Measurements from ENCODE around the gene GTF2A1.
"Not testable (repeated sequence)": the region's sequence is repeated elsewhere in the genome, so short reads cannot be mapped to it uniquely, and the experiment has no call there.

GTF2A1 gene

GRCh38 chr14:81234278-81234677 is 13.5 kb upstream of the GTF2A1 start:
- in situ Hi-C loops (cut with MboI; ENCODE audit: low sequenced_read_pairs) = no loop called here

GRCh38 chr14:81233615-81234014 is 12.9 kb upstream of the GTF2A1 start:
- in situ Hi-C loops (cut with MboI; ENCODE audit: low sequenced_read_pairs) = no loop called here

DNA sequence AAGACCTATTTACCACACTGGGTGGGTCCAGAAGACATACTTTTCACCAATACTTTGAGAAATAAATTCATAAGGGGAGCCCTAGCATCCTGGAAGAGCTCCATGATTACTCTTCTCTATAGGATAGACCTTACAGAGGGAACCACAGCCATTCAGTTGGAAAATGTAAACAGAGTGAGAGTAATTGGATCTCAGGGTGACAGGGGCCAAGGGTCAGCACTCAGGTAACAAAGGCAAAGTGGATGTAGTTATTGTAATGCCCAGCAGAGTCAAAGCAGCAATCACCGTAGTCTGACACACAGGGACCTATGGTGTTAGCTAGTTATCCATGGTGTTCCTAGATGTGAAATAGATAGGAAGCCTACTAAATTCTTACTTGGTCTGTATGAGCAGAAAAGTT is 10.8 kb upstream of the GTF2A1 start:
- in situ Hi-C loops (cut with MboI; ENCODE audit: low sequenced_read_pairs) = no loop called here

- in situ Hi-C loops (cut with MboI; ENCODE audit: low sequenced_read_pairs) = no loop called here
Observed at GRCh38 chr14:81224222-81224621, 3.5 kb upstream of the GTF2A1 start.

DNA sequence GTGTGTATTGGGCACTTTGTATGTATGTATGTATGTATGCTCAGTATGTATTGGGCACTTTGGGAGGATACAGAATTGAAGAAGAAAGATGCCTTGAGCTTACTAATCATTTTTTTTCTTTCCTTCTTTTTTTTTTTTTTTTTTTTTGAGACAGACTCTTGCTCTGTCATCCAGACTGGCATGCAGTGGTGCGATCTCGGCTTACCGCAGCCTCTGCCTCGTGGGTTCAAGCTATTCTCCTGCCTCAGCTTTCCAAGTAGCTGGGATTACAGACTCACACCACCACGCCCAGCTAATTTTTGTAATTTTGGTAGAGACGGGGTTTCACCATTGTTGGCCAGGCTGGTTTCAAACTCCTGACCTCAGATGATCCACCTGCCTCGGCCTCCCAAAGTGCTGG is 3.0 kb upstream of the GTF2A1 start:
- in situ Hi-C loops (cut with MboI; ENCODE audit: low sequenced_read_pairs) = not testable (repeated sequence)

GRCh38 chr14:81222691-81223090 is 1.9 kb upstream of the GTF2A1 start:
- in situ Hi-C loops (cut with MboI; ENCODE audit: low sequenced_read_pairs) = no loop called here

DNA sequence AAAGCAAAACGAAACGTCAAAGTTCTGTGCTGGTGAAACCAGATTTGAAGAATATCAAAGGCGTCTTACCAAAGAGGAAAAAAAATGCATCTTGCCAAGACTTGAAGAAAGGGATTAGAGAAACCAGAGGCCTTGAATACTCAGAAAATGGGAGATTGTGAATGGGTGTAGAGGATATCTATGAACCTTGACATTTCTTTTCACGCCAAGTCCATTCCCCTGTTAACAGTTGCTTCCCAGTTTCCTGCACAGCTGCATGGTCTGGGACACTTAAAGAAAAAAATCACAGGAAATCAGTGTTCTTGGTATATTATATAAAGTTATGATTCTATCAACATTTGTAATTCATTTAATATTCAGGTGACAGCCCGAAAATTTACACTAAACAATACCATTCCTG is 1.4 kb upstream of the GTF2A1 start:
- in situ Hi-C loops (cut with MboI; ENCODE audit: low sequenced_read_pairs) = no loop called here

DNA sequence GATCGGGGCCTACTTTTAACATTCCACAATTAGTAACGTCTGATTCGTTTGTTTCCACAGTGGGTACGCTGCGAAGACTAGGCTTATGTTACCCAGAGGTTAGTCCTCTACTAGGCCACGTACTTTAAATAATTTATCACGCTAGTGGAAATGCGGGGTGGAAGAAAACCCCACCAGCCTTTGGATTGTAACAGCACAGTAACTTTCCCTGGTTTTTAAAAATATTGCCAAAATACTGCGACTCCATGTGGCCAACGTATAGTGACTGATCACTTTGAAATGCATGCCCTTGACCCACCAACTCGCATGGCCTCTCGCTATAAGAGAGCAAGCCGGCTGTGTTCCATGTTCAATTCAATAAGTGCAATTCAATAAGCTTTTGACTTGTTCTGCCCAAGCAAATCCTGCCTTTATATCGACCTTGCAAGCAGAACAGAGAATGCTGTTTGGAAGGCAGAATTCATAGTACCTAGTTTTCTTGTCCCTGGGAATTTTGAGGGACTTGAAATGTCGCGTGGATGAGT is 882 bp upstream of the GTF2A1 start:
- in situ Hi-C loops (cut with MboI; ENCODE audit: low sequenced_read_pairs) = no loop called here

- in situ Hi-C loops (cut with MboI; ENCODE audit: low sequenced_read_pairs) = no loop called here
Observed at GRCh38 chr14:81220580-81220829, 254 bp downstream of the GTF2A1 start.

GRCh38 chr14:81219759-81220579 is 790 bp downstream of the GTF2A1 start:
- in situ Hi-C loops (cut with MboI; ENCODE audit: low sequenced_read_pairs) = no loop called here

- in situ Hi-C loops (cut with MboI; ENCODE audit: low sequenced_read_pairs) = no loop called here
Observed at GRCh38 chr14:81219210-81219758, 1.5 kb downstream of the GTF2A1 start.

DNA sequence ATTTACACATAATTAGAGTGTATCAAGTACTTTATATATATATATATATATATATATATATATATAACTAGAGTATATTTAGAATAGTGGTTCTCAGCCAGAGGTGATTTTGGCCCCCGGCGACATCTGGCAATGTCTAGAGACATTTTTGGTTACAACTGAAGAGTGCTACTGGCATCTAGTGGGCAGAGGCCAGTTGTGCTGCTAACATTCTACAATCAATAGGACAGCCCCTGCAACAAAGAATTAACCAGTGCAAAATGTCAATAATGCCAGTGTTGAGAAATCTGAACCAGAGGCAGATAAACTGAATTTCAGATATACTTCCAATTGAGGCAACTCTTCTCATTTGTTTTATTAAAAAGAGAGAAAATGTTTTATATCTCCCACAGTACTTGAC is 8.9 kb downstream of the GTF2A1 start:
- in situ Hi-C loops (cut with MboI; ENCODE audit: low sequenced_read_pairs) = no loop called here

- in situ Hi-C loops (cut with MboI; ENCODE audit: low sequenced_read_pairs) = no loop called here
Observed at GRCh38 chr14:81209167-81209836, 11.5 kb downstream of the GTF2A1 start.

GRCh38 chr14:81208489-81208888 is 12.3 kb downstream of the GTF2A1 start:
- in situ Hi-C loops (cut with MboI; ENCODE audit: low sequenced_read_pairs) = no loop called here

GRCh38 chr14:81206115-81206514 is 14.6 kb downstream of the GTF2A1 start:
- in situ Hi-C loops (cut with MboI; ENCODE audit: low sequenced_read_pairs) = no loop called here

DNA sequence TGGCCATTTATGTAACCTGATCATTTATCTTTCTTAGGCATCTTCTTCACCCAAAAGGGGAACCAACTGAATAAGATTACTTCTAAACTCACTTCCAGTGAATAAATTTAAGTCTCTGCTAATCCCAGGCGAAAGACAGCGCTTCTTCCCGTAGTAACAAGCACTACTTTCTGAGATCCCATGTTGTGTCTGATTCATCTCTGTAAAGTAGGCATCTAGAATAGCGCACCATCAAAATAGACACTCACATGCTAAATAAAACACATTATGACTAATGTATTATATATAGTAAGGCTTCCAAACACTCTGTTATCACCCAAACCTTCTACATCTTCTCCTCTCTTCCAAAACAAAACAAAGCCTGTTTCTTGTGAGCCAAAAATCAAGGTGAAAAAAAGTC is 15.1 kb downstream of the GTF2A1 start:
- in situ Hi-C loops (cut with MboI; ENCODE audit: low sequenced_read_pairs) = no loop called here

- in situ Hi-C loops (cut with MboI; ENCODE audit: low sequenced_read_pairs) = no loop called here
Observed at GRCh38 chr14:81200054-81200453, 20.7 kb downstream of the GTF2A1 start.

- in situ Hi-C loops (cut with MboI; ENCODE audit: low sequenced_read_pairs) = no loop called here
Observed at GRCh38 chr14:81199084-81199483, 21.7 kb downstream of the GTF2A1 start.

GRCh38 chr14:81198651-81199050 is 22.1 kb downstream of the GTF2A1 start:
- in situ Hi-C loops (cut with MboI; ENCODE audit: low sequenced_read_pairs) = no loop called here

- in situ Hi-C loops (cut with MboI; ENCODE audit: low sequenced_read_pairs) = no loop called here
Observed at GRCh38 chr14:81193924-81194633, 26.7 kb downstream of the GTF2A1 start.

GRCh38 chr14:81192594-81192993 is 28.2 kb downstream of the GTF2A1 start:
- in situ Hi-C loops (cut with MboI; ENCODE audit: low sequenced_read_pairs) = no loop called here

Data from HL-60/S4 (cell line).